ENCODE results near the gene RTN4RL1. TPM values are rescaled to one million over a fixed set of nuclear protein-coding genes. Genes with fewer than 3 reads are reported as not detected.
"Not testable (repeated sequence)": the region's sequence is repeated elsewhere in the genome, so short reads cannot be mapped to it uniquely, and the experiment has no call there.

RTN4RL1 gene
- total RNA-seq, 1 experiment from 2014 or later: not detected

DNA sequence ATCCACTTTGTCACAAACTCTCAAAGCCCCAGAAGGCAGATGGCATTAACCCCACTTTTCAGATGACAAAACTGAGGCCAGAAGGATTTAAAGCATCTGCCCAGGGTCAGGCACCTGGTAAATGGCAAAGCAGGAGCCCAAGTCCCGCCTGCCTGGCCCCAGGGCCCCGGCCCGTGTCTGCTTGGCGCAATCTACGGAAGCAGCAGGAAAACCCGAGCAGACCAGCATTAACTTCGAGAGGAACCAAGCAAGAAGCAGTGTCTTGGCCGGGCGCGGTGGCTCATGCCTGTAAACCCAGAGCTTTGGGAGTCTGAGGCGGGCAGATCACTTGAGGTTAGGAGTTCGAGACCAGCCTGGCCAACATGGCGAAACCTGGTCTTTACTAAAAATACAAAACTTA, 21.6 kb downstream of the RTN4RL1 start:
- no peak for DNase-seq (ENCODE audit: low spot score)

DNA sequence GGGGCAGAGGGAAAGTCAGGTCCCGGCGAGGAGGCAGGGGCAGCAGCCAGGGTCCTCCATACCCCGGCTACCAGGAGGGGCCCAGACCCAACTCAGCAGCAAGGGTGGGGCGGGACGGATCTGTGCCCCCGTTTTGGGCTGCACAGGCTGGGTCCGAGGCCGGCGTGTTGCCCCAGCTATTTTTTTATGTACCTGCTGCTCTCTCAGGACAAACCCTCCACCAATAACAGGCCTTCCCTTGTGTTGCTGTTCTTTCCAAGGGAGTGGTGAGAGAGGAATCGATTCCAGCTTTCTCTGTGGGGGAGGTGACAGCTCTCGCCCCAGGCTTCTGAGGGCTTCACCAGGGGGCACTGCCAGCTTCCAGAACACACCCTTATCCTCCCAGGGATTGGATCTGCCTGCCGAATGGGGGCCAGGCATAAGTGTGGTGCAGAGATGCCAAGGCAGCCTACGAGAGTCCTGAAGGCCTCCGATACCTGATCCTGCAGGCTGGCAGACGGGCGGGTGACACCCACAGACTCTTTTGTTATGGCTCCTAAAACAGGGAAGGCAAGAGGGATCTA, 22.3 kb downstream of the RTN4RL1 start:
- no peak for DNase-seq (ENCODE audit: low spot score)

DNA sequence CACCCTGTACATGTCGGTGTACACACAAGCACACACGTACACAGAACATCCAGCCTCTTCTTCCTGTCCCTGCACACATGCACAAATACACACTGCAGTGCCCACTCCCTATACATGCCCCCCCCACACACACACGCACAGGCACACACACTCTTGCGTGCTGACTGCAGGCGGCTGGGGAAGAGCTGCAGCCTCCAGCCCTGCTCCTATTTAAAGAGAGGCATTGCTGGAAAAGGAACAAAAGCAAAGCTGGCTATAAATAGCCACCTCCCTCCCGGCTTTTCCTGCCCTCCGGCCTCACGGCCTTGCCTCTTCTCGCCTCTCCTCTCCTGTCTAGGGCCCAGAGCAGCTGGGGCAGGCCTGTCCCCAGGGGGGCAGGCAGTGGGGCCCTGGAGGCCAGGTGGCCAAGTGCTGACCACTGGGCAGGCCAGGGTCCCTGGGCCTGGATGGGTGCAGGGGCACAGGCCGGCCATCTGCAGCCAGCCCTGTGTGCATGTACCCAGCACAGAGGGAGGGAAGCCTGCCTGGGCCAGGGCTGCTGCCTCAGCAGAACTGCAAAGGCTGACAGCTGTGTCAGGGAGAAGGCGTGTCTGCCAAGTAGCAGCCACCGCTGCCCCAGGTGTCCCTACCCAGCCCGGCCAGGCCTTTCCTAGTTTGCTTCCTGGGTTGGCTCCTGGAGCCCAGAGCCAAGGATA, 25.4 kb downstream of the RTN4RL1 start:
- DNase-seq (ENCODE audit: low spot score): peak; percentile 30

- DNase-seq (ENCODE audit: low spot score): peak; percentile 28
Measured at GRCh38 chr17:1997927-1998742, 27.0 kb downstream of the RTN4RL1 start.

GRCh38 chr17:1997289-1997926, 27.7 kb downstream of the RTN4RL1 start:
- DNase-seq (ENCODE audit: low spot score): peak; percentile 24

- DNase-seq (ENCODE audit: low spot score): no peak
Measured at GRCh38 chr17:1996800-1997288, 28.3 kb downstream of the RTN4RL1 start.

GRCh38 chr17:1995907-1996799, 29.0 kb downstream of the RTN4RL1 start:
- DNase-seq (ENCODE audit: low spot score): no peak

GRCh38 chr17:1995321-1995892, 29.7 kb downstream of the RTN4RL1 start:
- DNase-seq (ENCODE audit: low spot score): no peak

DNA sequence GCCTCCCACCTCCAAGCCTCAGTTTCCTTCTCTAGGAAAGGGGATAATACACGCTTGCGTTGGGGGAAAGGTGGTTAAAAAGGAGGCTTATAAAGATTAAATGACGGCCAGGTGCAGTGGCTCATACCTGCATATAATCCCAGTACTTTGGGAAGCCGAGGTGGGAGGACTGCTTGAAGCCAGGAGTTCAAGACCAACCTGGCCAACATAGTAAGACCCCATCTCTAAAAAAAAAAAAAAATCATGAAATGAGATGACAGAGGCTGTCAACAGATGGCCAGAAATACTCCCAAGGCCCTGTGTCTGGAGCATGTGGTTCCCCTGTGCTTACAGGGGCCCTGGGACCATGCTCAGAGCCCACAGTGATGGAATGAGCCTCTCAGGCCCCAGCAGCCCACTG, 30.4 kb downstream of the RTN4RL1 start:
- DNase-seq (ENCODE audit: low spot score): no peak

DNA sequence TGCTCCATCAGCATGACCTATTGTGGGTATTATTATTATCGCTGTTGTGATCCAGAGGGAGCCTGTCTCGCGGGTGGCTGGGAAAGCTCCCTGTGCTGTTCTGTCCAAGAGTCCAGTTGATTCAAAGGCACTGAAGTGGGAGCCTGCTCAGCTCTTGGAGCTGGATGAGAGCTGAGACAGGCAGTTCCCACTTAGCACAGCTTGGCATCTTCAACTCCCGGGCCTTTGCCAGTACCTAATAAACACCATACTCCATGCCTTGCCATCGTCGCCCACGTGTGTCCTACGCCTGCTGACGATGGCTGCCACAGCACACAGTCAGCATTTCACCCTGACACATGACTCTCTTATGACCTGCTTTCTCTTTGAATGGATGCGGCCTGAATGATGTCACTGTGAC, 32.6 kb downstream of the RTN4RL1 start:
- DNase-seq (ENCODE audit: low spot score): no peak

DNA sequence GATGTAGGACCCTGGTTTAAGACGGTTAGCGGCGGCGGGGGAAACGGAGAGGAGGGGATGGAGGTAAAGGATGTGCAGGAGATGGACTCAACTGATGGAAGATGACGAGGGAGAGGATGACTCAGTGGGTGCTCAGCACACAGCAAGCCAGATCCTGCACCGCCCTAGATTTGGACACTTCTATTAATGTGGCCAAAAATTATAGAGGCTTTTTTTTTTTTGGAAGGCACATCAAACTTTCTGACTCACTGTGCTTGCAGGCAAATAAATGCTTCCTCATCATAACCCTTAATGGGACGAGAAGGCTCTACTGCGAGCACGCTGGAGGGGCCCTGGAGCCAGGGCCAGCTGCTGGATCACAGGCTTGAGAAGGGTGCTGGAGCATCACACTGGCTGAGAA, 36.0 kb downstream of the RTN4RL1 start:
- no peak for DNase-seq (ENCODE audit: low spot score)

GRCh38 chr17:1986783-1987451, 38.2 kb downstream of the RTN4RL1 start:
- DNase-seq (ENCODE audit: low spot score): no peak

DNA sequence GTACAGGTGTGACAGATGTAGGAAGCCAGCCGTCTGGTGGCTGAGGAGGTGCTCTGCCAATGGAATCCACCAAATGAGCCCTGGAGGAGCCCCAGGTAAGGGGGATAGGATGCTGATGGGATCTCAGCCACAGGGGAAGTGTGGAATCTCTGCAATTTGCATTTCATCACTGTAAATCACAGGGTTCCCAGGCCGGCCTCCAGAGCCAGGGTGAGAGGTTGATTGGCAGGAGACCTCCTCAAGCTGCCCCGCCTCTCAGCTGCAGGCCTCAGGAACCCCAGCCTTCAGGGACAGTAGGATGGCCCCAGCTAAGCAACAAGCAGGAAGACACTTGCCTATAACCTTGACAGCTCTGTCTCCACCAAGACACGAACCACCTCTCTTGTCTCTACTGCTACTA, 39.4 kb downstream of the RTN4RL1 start:
- DNase-seq (ENCODE audit: low spot score): no peak

DNA sequence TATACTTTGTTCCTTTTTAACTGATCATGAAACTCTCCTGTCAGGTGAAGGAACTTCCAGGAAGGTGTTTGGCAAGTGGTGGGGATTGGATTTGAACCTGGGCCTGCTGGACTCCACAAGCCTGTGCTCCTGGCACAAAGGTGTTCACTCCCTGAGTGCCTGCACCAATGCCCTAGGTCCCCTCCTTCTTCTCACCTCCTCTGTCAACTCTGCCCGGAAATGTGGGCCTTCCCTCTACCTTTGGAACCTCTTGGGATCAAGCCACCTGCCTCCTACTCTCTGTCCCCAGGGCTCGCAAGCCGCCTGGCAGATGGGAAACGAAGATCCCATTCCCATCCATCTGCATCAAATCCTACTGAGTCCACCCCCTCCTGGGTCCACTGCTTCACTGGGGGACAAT, 40.0 kb downstream of the RTN4RL1 start:
- no peak for DNase-seq (ENCODE audit: low spot score)

DNA sequence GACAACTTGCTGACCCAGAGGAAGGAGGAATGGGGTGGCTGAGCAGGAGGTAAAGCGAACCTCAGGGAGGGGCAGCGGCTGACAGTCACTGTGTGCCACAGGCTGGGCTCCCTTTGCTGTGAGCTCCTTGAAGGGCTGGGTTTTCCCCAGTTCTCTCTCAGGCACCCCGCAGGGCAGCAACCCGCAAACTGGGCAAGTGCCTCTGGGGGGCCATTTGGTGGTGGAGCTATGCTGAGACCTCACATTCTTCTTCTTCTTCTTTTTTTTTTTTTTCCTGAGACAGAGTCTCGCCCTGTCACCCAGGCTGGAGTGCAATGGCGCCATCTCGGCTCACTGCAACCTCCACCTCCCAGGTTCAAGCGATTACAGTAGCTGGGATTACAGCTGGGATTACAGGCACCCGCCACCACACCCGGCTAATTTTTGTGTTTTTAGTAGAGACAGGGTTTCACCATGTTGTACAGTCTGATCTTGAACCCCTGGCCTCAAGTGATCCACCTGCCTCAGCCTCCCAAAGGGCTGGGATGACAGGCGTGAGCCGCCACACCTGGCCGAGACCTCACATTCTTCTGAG, 42.3 kb downstream of the RTN4RL1 start:
- not testable (repeated sequence) for DNase-seq (ENCODE audit: low spot score)

- DNase-seq (ENCODE audit: low spot score): no peak
Measured at GRCh38 chr17:1980665-1981250, 44.4 kb downstream of the RTN4RL1 start.

DNA sequence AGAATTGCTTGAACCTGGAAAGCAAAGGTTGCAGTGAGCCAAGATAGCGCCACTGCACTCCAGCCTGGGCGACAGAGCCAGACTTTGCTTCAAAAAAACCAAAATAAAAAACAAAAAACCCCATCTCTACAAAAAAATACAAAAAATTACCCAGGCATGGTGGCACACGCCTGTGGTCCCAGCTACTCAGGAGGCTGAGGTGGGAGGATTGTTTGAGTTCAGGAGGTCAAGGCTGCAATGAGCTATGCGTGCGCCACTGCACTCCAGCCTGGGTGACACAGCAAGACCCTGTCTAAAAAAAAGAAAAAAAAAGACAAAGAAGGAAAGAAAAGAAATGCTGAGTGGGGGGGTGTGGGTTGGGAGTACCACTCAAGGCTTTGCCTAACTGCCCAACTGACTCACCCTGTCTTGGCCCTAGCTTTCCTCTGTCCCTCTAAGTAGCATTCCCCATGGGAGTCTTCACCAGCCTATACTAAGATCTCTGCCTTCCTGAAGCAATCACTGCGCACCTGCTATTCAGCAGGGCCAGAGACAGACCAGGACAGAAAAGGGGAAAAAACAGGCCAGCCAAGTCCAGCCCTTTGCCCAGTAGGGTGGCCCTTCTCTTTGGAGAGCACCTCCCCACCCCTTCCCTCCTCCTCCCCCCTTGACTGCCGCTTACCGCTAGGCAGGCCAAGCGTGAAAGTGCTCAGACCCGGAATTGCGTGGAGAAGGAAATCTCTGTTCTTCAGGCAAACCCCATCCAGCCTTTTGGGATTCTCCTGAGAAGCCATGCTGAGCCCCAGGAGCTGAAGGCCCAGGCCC, 45.8 kb downstream of the RTN4RL1 start:
- no peak for DNase-seq (ENCODE audit: low spot score)

- no peak for DNase-seq (ENCODE audit: low spot score)
Measured at GRCh38 chr17:1978396-1978949, 46.7 kb downstream of the RTN4RL1 start.
